Spleen (tissue), 11 donors: ENCODE measurements around the gene TCEA3. TPM values are rescaled to one million over a fixed set of nuclear protein-coding genes. Genes with fewer than 3 reads are reported as not detected.

Experiments used
- DNase-seq: peaks from one replicate; pipeline ENCODE4 v3.0.0-alpha.2; 2020
- H3K27ac ChIP-seq, 8 donors: fragments of 200-600 bp; sonication (generic) in 7 of 8; 1 replicate in 4 of 8; 2 replicates in 4 of 8; pipeline versions ENCODE4 v1.5.0 to v1.8.0; 2016 to 2021; ENCODE audit warnings: inconsistent platforms in 4 of 8, mild to moderate bottlenecking in 4 of 8, moderate library complexity in 1 of 8
- H3K27me3 ChIP-seq, 7 donors: fragments of 200-600 bp; sonication (generic) in 6 of 7; replicated peaks in 1 of 7; 1 replicate in 4 of 7; 2 replicates in 3 of 7; pipeline versions ENCODE4 v1.5.0 to v1.8.0; 2016 to 2021; ENCODE audit warnings: inconsistent platforms in 3 of 7, mild to moderate bottlenecking in 1 of 7
- H3K36me3 ChIP-seq, 6 donors: fragments of 200-600 bp; sonication (generic) in 5 of 6; 1 replicate in 4 of 6; 2 replicates in 2 of 6; pipeline versions ENCODE4 v1.5.0 to v1.8.0; 2016 to 2021; ENCODE audit warnings: inconsistent platforms in 2 of 6
- H3K4me1 ChIP-seq, 6 donors: fragments of 200-600 bp; sonication (generic) in 5 of 6; 1 replicate in 3 of 6; 2 replicates in 3 of 6; pipeline versions ENCODE4 v1.5.0 to v1.8.0; 2016 to 2021; ENCODE audit warnings: inconsistent platforms in 3 of 6
- H3K4me3 ChIP-seq, 8 donors: fragments of 200-600 bp; sonication (generic) in 7 of 8; 1 replicate in 4 of 8; 2 replicates in 4 of 8; pipeline versions ENCODE4 v1.5.0 to v1.8.0; 2016 to 2021; ENCODE audit warnings: inconsistent platforms in 4 of 8, mild to moderate bottlenecking in 4 of 8, moderate library complexity in 2 of 8
- H3K9me3 ChIP-seq, 8 donors: fragments of 200-600 bp; sonication (generic) in 7 of 8; 1 replicate in 4 of 8; 2 replicates in 4 of 8; pipeline versions ENCODE4 v1.5.0 to v1.8.0; 2016 to 2021; ENCODE audit warnings: inconsistent platforms in 4 of 8
- CTCF ChIP-seq, 11 experiments: fragments of 200-600 bp in 7 of 11; fragments of 450-650 bp in 4 of 11; sonication (generic) in 4 of 11; IDR thresholded peaks in 8 of 11; conservative IDR thresholded peaks in 3 of 11; 1 replicate in 7 of 11; 2 replicates in 4 of 11; pipeline versions ENCODE4 v1.4.0 to v1.8.0; 2016 to 2021; ENCODE audit warnings: antibody characterized with exemption in 11 of 11, inconsistent platforms in 4 of 11, mild to moderate bottlenecking in 1 of 11
- POLR2A ChIP-seq, 3 donors: fragments of 450-650 bp; IDR thresholded peaks; one replicate each; pipeline ENCODE4 v1.5.1; 2017; ENCODE audit warnings: antibody characterized with exemption in 3 of 3, mild to moderate bottlenecking in 1 of 3
- POLR2AphosphoS5 ChIP-seq, 3 donors: sonication (generic); formaldehyde crosslinking; IDR thresholded peaks; one replicate each; pipeline ENCODE4 v1.5.1; 2017; ENCODE audit warnings: antibody characterized with exemption in 3 of 3
- WGBS, 5 donors: extraction: QIAGEN DNeasy Blood & Tissue Kit in 3 of 5; methylation state at CpG; one replicate each; pipeline versions ENCODE4 v1.1.5 to v1.1.7; 2013 to 2018; 5-methylcytosine and 5-hydroxymethylcytosine counted together
- intact Hi-C: fragments of 100-400 bp; cut with DNase I; formaldehyde crosslinking; loops from one replicate; pipeline ENCODE4 v1.15.0; 2023; ENCODE audit warnings: low total_unique reads
- polyA plus RNA-seq, 3 donors: library from polyadenylated mRNA; stranded (reverse); fragments of 200-250 nt; gene quantifications; one replicate each; pipeline ENCODE4 v1.2.1, GENCODE V29; 2013
- total RNA-seq, 7 donors: library from RNA; depleted of rRNA in 3 of 7; stranded (reverse); fragments of >200 nt in 3 of 7; fragmentation: NEBNext Ultra II Directional in 4 of 7; extraction: Animal tissue kit (Norgen Biotek cat#: 25700) in 4 of 7; gene quantifications; one replicate each; pipeline versions ENCODE4 v1.1.0 to v1.2.1, GENCODE V29; 2016 to 2021
- donor health status: healthy with polysubstance abuse.
- donor health status: DM: no; HTN: no; CAD: no; lungs with moderate emphysema.
- donor health status: DM: no; HTN: no; CAD: no.
- donor health status: Bipolar disorder and iron deficiency.
- donor health status: healthy.
- donor health status: DM: no; HTN: no; CAD: no.
- donor health status: DM: yes; HTN: yes; CAD: no.

Gene TCEA3
- total and polyA plus RNA-seq, 10 donors = 4.6 to 19.6 (median 10.5) TPM

- peak overlapping the region in 1 of 8 donors; percentile 78 for H3K4me3 ChIP-seq
- no peak for TF ChIP-seq POLR2A (IDR thresholded peaks at IDR 0.05)
- TF ChIP-seq POLR2AphosphoS5 (IDR thresholded peaks at IDR 0.05) = peak; percentile 28 to 66 (median 59)
- no peak for TF ChIP-seq CTCF (IDR thresholded peaks at IDR 0.05 in 8 of 11, conservative IDR thresholded peaks at IDR 0.05 in 3 of 11)
- no peaks in the 10 kb centered on the region for H3K36me3 ChIP-seq
- H3K9me3 ChIP-seq = no peaks in the 10 kb centered on the region
- DNase-seq = peak; percentile 86
- H3K4me1 ChIP-seq = peaks cover 15 to 40% (median 34%) of the 10 kb centered on the region in 6 donors
- WGBS, 5 donors = 11 to 19% (median 15%) methylated on average over 10 to 15 of the region's 15 CpGs
- intact Hi-C loops = no loop called here
- peak overlapping the region; percentile 32 to 76 (median 61) for H3K27ac ChIP-seq
- H3K27me3 ChIP-seq = peaks cover 0 to 51% (median 20%) of the 10 kb centered on the region in 7 donors
Observed at GRCh38 chr1:23422241-23422877, 2.2 kb downstream of the TCEA3 start.

- Histone ChIP-seq H3K36me3 (peaks cover 0 to 3% (median 0%) of the 10 kb centered on the region in 6 donors), H3K4me3 (peak overlapping the region in 1 of 8 donors; percentile 78)
Observed at GRCh38 chr1:23421753-23422240, 2.8 kb downstream of the TCEA3 start.

GRCh38 chr1:23421343-23421742 lies 3.2 kb downstream of the TCEA3 start:
- Histone ChIP-seq H3K4me3 (no peak overlapping the region), H3K27me3 (peaks cover 0 to 42% (median 20%) of the 10 kb centered on the region in 7 donors), H3K9me3 (no peaks in the 10 kb centered on the region), H3K27ac (no peak overlapping the region), H3K36me3 (peaks cover 0 to 6% (median 0%) of the 10 kb centered on the region in 6 donors), H3K4me1 (peaks cover 15 to 40% (median 34%) of the 10 kb centered on the region in 6 donors)
- intact Hi-C loops = no loop called here
- TF ChIP-seq POLR2AphosphoS5 (IDR thresholded peaks at IDR 0.05) (no peak), CTCF (IDR thresholded peaks at IDR 0.05 in 8 of 11, conservative IDR thresholded peaks at IDR 0.05 in 3 of 11) (no peak), POLR2A (IDR thresholded peaks at IDR 0.05) (no peak)
- WGBS, 5 donors = 70 to 82% (median 75%) methylated on average over 3 of the region's 3 CpGs
- no peak for DNase-seq

More at GRCh38 chr1:23421753-23422240, 2.8 kb downstream of the TCEA3 start:
- DNase-seq = no peak
- WGBS, 5 donors = 55 to 80% (median 63%) methylated on average over 6 of the region's 6 CpGs
- Histone ChIP-seq H3K27ac (peak overlapping the region in 7 of 8 donors; percentile 28 to 76 (median 67)), H3K4me1 (peaks cover 15 to 40% (median 34%) of the 10 kb centered on the region in 6 donors), H3K27me3 (peaks cover 0 to 46% (median 20%) of the 10 kb centered on the region in 7 donors), H3K9me3 (no peaks in the 10 kb centered on the region)
- TF ChIP-seq CTCF (IDR thresholded peaks at IDR 0.05 in 8 of 11, conservative IDR thresholded peaks at IDR 0.05 in 3 of 11) = no peak
- no peak for TF ChIP-seq POLR2AphosphoS5 (IDR thresholded peaks at IDR 0.05)
- no peak for TF ChIP-seq POLR2A (IDR thresholded peaks at IDR 0.05)
- intact Hi-C loops = no loop called here

- DNase-seq = no peak
- peaks cover 0 to 36% (median 20%) of the 10 kb centered on the region in 7 donors for H3K27me3 ChIP-seq
- H3K4me1 ChIP-seq = peaks cover 15 to 40% (median 34%) of the 10 kb centered on the region in 6 donors
- intact Hi-C loops = no loop called here
- no peaks in the 10 kb centered on the region for H3K9me3 ChIP-seq
- no peak overlapping the region for H3K4me3 ChIP-seq
- TF ChIP-seq CTCF (IDR thresholded peaks at IDR 0.05 in 8 of 11, conservative IDR thresholded peaks at IDR 0.05 in 3 of 11) (no peak), POLR2AphosphoS5 (IDR thresholded peaks at IDR 0.05) (no peak), POLR2A (IDR thresholded peaks at IDR 0.05) (no peak)
- no peak overlapping the region for H3K27ac ChIP-seq
- H3K36me3 ChIP-seq = peaks cover 0 to 6% (median 0%) of the 10 kb centered on the region in 6 donors
- 74 to 95% (median 89%) methylated on average over 3 of the region's 3 CpGs for WGBS, 5 donors
Observed at GRCh38 chr1:23420778-23421177, 3.8 kb downstream of the TCEA3 start.
